K562 (cell line): ENCODE data around the gene DAPK2. TPM values are rescaled to one million over a fixed set of nuclear protein-coding genes. Genes with fewer than 3 reads are reported as not detected.

Experiments used
- ATF7 ChIP-seq: fragments of 450-650 bp; IDR thresholded peaks from 2 replicates; pipeline ENCODE4 v1.7.1; 2014; ENCODE audit warnings: mild to moderate bottlenecking, moderate library complexity
- BHLHE40 ChIP-seq: IDR thresholded peaks from 2 replicates; pipeline ENCODE4 v1.6.1; 2011; ENCODE audit warnings: low read length, improper control_type of control experiment
- CBX5 ChIP-seq: IDR thresholded peaks from 2 replicates; pipeline ENCODE4 v1.6.1; 2014; ENCODE audit warnings: low read depth, borderline replicate concordance
- CREB1 ChIP-seq, 2 experiments: sonication (generic) in 1 of 2; formaldehyde crosslinking in 1 of 2; IDR thresholded peaks; 2 replicates each; pipeline versions ENCODE4 v1.6.1 to v1.8.0; 2012 to 2022; ENCODE audit warnings: inconsistent platforms in 1 of 2, mild to moderate bottlenecking in 1 of 2, missing genetic modification reagents in 1 of 2, moderate library complexity in 1 of 2
- ELK1 ChIP-seq: sonication (generic); formaldehyde crosslinking; IDR thresholded peaks from 2 replicates; pipeline ENCODE4 v1.8.1; 2022; ENCODE audit warnings: missing genetic modification reagents
- FOXK2 ChIP-seq, 2 experiments: fragments of 450-650 bp; IDR thresholded peaks in 1 of 2; conservative IDR thresholded peaks in 1 of 2; 2 replicates each; pipeline ENCODE4 v1.6.1; 2016; ENCODE audit warnings: low read depth in 2 of 2, mild to moderate bottlenecking in 1 of 2
- MCM2 ChIP-seq: fragments of 450-650 bp; IDR thresholded peaks from 2 replicates; pipeline ENCODE4 v1.6.1; 2017; ENCODE audit warnings: low read depth, mild to moderate bottlenecking
- MCM7 ChIP-seq, 2 experiments: fragments of 450-650 bp; IDR thresholded peaks; 2 replicates each; pipeline ENCODE4 v1.6.1; 2016 to 2018
- NCOA4 ChIP-seq: fragments of 450-650 bp; IDR thresholded peaks from 2 replicates; pipeline ENCODE4 v1.6.1; 2018; ENCODE audit warnings: mild to moderate bottlenecking; ENCODE audit not compliant: partially characterized antibody
- NFIC ChIP-seq: fragments of 450-650 bp; IDR thresholded peaks from 2 replicates; pipeline ENCODE4 v1.6.1; 2017; ENCODE audit warnings: mild to moderate bottlenecking, inconsistent platforms
- NR2F6 ChIP-seq: fragments of 450-650 bp; formaldehyde crosslinking; IDR thresholded peaks from 2 replicates; pipeline ENCODE4 v1.4.0; 2020; ENCODE audit warnings: mild to moderate bottlenecking
- PRDM10 ChIP-seq: fragments of 450-650 bp; IDR thresholded peaks from 2 replicates; pipeline ENCODE4 v1.6.1; 2018; ENCODE audit not compliant: partially characterized antibody
- RBBP5 ChIP-seq: fragments of 200-600 bp; sonication (generic); IDR thresholded peaks from 2 replicates; pipeline ENCODE4 v1.6.1; 2012; ENCODE audit warnings: borderline replicate concordance, mild to moderate bottlenecking, low read length, control low read depth, inconsistent platforms; ENCODE audit not compliant: insufficient read depth, poor library complexity, severe bottlenecking
- RFX7 ChIP-seq: fragments of 250-450 bp; sonication (Bioruptor Pico); IDR thresholded peaks from 2 replicates; pipeline ENCODE4 v1.5.1; 2021; ENCODE audit warnings: mild to moderate bottlenecking
- SMARCA4 ChIP-seq: fragments of 450-650 bp; IDR thresholded peaks from 2 replicates; pipeline ENCODE4 v1.6.1; 2016
- SMARCB1 ChIP-seq: IDR thresholded peaks from 2 replicates; pipeline ENCODE4 v1.6.1; 2011; ENCODE audit warnings: improper control_type of control experiment, low read depth; ENCODE audit not compliant: insufficient read length
- STAT5A ChIP-seq: IDR thresholded peaks from 2 replicates; pipeline ENCODE4 v1.6.1; 2012; ENCODE audit warnings: low read length, inconsistent platforms, borderline replicate concordance
- TRIM25 ChIP-seq: fragments of 450-650 bp; IDR thresholded peaks from 2 replicates; pipeline ENCODE4 v1.7.0; 2016; ENCODE audit warnings: borderline replicate concordance
- ZFP91 ChIP-seq: sonication (generic); formaldehyde crosslinking; IDR thresholded peaks from 2 replicates; pipeline ENCODE4 v1.8.0; 2022; ENCODE audit warnings: mild to moderate bottlenecking, missing genetic modification reagents
- ZNF133 ChIP-seq: fragments of 250-450 bp; sonication (Bioruptor Pico); IDR thresholded peaks from 2 replicates; pipeline ENCODE4 v1.4.0; 2020; ENCODE audit warnings: mild to moderate bottlenecking
- polyA plus RNA-seq, 8 experiments: library from polyadenylated mRNA; depleted of rRNA in 4 of 8; stranded (reverse) in 5 of 8; unstranded in 3 of 8; fragments of >200 nt; fragmentation: Nextera tagmentation in 2 of 8; fragmentation: Illumina TruSeq in 1 of 8; extraction: Ambion mirVana in 2 of 8; extraction: Trizol in 1 of 8; gene quantifications; 2 replicates each; pipeline versions ENCODE4 v1.2.1 to v1.2.3, GENCODE V29; 2011 to 2014; ENCODE audit warnings: inconsistent platforms in 1 of 8, missing spikeins in 1 of 8
- total RNA-seq, 7 experiments: library from RNA; depleted of rRNA in 6 of 7; stranded (reverse); fragments of >200 nt in 6 of 7; fragmentation: Illumina TruSeq in 2 of 7; extraction: Trizol in 2 of 7; gene quantifications; 2 replicates each; pipeline versions ENCODE4 v1.2.1 to v1.2.3, GENCODE V29; 2011 to 2021; ENCODE audit warnings: low replicate concordance in 1 of 7

DAPK2 gene
- total and polyA plus RNA-seq, 9 of the 15 experiments (the other 6 are each of a cell fraction or from before 2014, with no cell fraction given), result 0.14 to 5.2 (median 2.2) TPM

GRCh38 chr15:64093627-64094417 is 47.5 kb upstream of the DAPK2 start, which contains the start of gene CIAO2A (continued):
- TF ChIP-seq TRIM25 (no peak), NFIC (peak; percentile 68), MCM2 (no peak), RFX7 (CRISPR knock-in tag) (no peak), RBBP5 (no peak), ATF7 (peak; percentile 93), PRDM10 (no peak), CREB1 (IDR thresholded peaks at IDR 0.05) (peak; percentile 89), CREB1 (CRISPR knock-in tag; IDR thresholded peaks at IDR 0.05) (peak; percentile 84), SMARCA4 (0 out of 2 replicates have a peak, but pooled peaks have one; percentile 8), NCOA4 (no peak), ELK1 (CRISPR knock-in tag) (no peak), FOXK2 (conservative IDR thresholded peaks at IDR 0.05 in 1 of 2, IDR thresholded peaks at IDR 0.05 in 1 of 2; ENCODE audit: low read depth in 2 of 2) (peak; percentile 65 to 73), ZFP91 (CRISPR knock-in tag) (no peak), CBX5 (no peak), SMARCB1 (no peak), STAT5A (no peak), ZNF133 (CRISPR knock-in tag) (no peak), NR2F6 (CRISPR knock-in tag) (no peak), BHLHE40 (peak; percentile 61), MCM7 (IDR thresholded peaks at IDR 0.05) (no peak)
